Ascending aorta (tissue), 2 donors: ENCODE results near the gene NOTCH3. TPM values are rescaled to one million over a fixed set of nuclear protein-coding genes. Genes with fewer than 3 reads are reported as not detected.

ENCODE experiments used
- DNase-seq, 2 donors: peaks; one replicate each; pipeline ENCODE4 v3.0.0-alpha.2; 2019; ENCODE audit warnings: low spot score in 2 of 2
- H3K27ac ChIP-seq, 2 donors: fragments of 200-600 bp; sonication (generic); one replicate each; pipeline ENCODE4 v1.5.1; 2016 to 2017; ENCODE audit warnings: mild to moderate bottlenecking in 1 of 2
- H3K27me3 ChIP-seq: fragments of 200-600 bp; sonication (generic); one replicate; pipeline ENCODE4 v1.5.1; 2017
- H3K36me3 ChIP-seq, 2 donors: fragments of 200-600 bp; sonication (generic); one replicate each; pipeline ENCODE4 v1.5.1; 2016
- H3K4me1 ChIP-seq, 2 donors: fragments of 200-600 bp; sonication (generic); one replicate each; pipeline ENCODE4 v1.5.1; 2016 to 2017; ENCODE audit warnings: mild to moderate bottlenecking in 1 of 2
- H3K4me3 ChIP-seq, 2 donors: fragments of 200-600 bp; sonication (generic); one replicate each; pipeline ENCODE4 v1.5.1; 2016 to 2017; ENCODE audit warnings: mild to moderate bottlenecking in 1 of 2
- H3K9me3 ChIP-seq, 2 donors: fragments of 200-600 bp; sonication (generic); one replicate each; pipeline ENCODE4 v1.5.1; 2016
- CTCF ChIP-seq, 3 experiments: fragments of 200-600 bp in 2 of 3; fragments of 450-650 bp in 1 of 3; sonication (generic) in 2 of 3; IDR thresholded peaks; one replicate each; pipeline ENCODE4 v1.5.1; 2016 to 2019; ENCODE audit warnings: antibody characterized with exemption in 3 of 3, mild to moderate bottlenecking in 1 of 3, moderate library complexity in 1 of 3
- intact Hi-C: fragments of 100-400 bp; cut with DNase I; formaldehyde crosslinking; loops from one replicate; pipeline ENCODE4 v1.15.1; 2023
- total RNA-seq: library from RNA; depleted of rRNA; stranded (reverse); fragments of >200 nt; gene quantifications from one replicate; pipeline ENCODE4 v1.1.0, GENCODE V29; 2016

The NOTCH3 gene
- total RNA-seq, 1 donor from 2014 or later, result 524 TPM

GRCh38 chr19:15175609-15176008 lies 25.2 kb downstream of the NOTCH3 start:
- intact Hi-C loops, result loop anchor here (2.0 to 5.0 kb wide), 2 partner anchors 262 to 381 kb away; no protein-coding TSS in a partner anchor
- H3K27me3 ChIP-seq, result no peaks in the 10 kb centered on the region
- no peaks in the 10 kb centered on the region for H3K4me1 ChIP-seq
- no peak for TF ChIP-seq CTCF (IDR thresholded peaks at IDR 0.05)
- no peak for DNase-seq
- no peak overlapping the region for H3K27ac ChIP-seq
- peaks cover 52 to 81% of the 10 kb centered on the region in 2 donors for H3K36me3 ChIP-seq
- H3K4me3 ChIP-seq, result no peak overlapping the region
- no peaks in the 10 kb centered on the region for H3K9me3 ChIP-seq

- TF ChIP-seq CTCF (IDR thresholded peaks at IDR 0.05), result no peak
- Histone ChIP-seq H3K27me3 (no peaks in the 10 kb centered on the region), H3K27ac (no peak overlapping the region), H3K36me3 (peaks cover 58 to 83% of the 10 kb centered on the region in 2 donors), H3K4me1 (no peaks in the 10 kb centered on the region), H3K9me3 (no peaks in the 10 kb centered on the region), H3K4me3 (no peak overlapping the region)
- intact Hi-C loops, result no loop called here
- DNase-seq, result no peak
These were observed 26.9 kb downstream of the NOTCH3 start for GRCh38 chr19:15173746-15174404.

- Histone ChIP-seq H3K36me3 (peaks cover 72 to 93% of the 10 kb centered on the region in 2 donors), H3K4me1 (no peaks in the 10 kb centered on the region)
- intact Hi-C loops, result no loop called here
These were observed 30.4 kb downstream of the NOTCH3 start for GRCh38 chr19:15170345-15170744.

GRCh38 chr19:15169541-15170285 lies 31.1 kb downstream of the NOTCH3 start:
- Histone ChIP-seq H3K36me3 (peaks cover 72 to 94% of the 10 kb centered on the region in 2 donors), H3K27me3 (no peaks in the 10 kb centered on the region), H3K4me3 (no peak overlapping the region), H3K4me1 (no peaks in the 10 kb centered on the region), H3K9me3 (no peaks in the 10 kb centered on the region), H3K27ac (peak overlapping the region in 1 of 2 donors; percentile 33)
- no peak for DNase-seq
- intact Hi-C loops, result no loop called here
- no peak for TF ChIP-seq CTCF (IDR thresholded peaks at IDR 0.05)

More at GRCh38 chr19:15170345-15170744, 30.4 kb downstream of the NOTCH3 start:
- no peaks in the 10 kb centered on the region for H3K27me3 ChIP-seq
- DNase-seq, result no peak
- H3K27ac ChIP-seq, result no peak overlapping the region
- no peaks in the 10 kb centered on the region for H3K9me3 ChIP-seq
- no peak overlapping the region for H3K4me3 ChIP-seq
- no peak for TF ChIP-seq CTCF (IDR thresholded peaks at IDR 0.05)

- no peak overlapping the region for H3K4me3 ChIP-seq
- intact Hi-C loops, result no loop called here
- peaks cover 79 to 97% of the 10 kb centered on the region in 2 donors for H3K36me3 ChIP-seq
- H3K27ac ChIP-seq, result no peak overlapping the region
- H3K27me3 ChIP-seq, result no peaks in the 10 kb centered on the region
- no peak for DNase-seq
- no peak for TF ChIP-seq CTCF (IDR thresholded peaks at IDR 0.05)
- H3K4me1 ChIP-seq, result no peaks in the 10 kb centered on the region
- no peaks in the 10 kb centered on the region for H3K9me3 ChIP-seq
These were observed 34.1 kb downstream of the NOTCH3 start for GRCh38 chr19:15166700-15167099.
